Activated T-helper 2 cell treated with anti-CD3 and anti-CD28 coated beads, Interferon-gamma antibody, Interleukin-2, Interleukin-4, amounts not matched to agents 10 μg/mL and 5 μg/mL and 100 μg/mL, durations not matched to agents 14 hours and 24 hours and 36 hours (primary cell): Measurements from ENCODE around the gene FAM153A. TPM values are rescaled to one million over a fixed set of nuclear protein-coding genes. Genes with fewer than 3 reads are reported as not detected.
"Not testable (repeated sequence)": the region's sequence is repeated elsewhere in the genome, so short reads cannot be mapped to it uniquely, and the experiment has no call there.

ENCODE experiments used
- DNase-seq: peaks from one replicate; pipeline ENCODE4 v3.0.0; 2021; ENCODE audit warnings: low spot score
- H3K27ac Mint-ChIP-seq: one replicate; pipeline ENCODE4 v1.8.0; 2021; ENCODE audit warnings: mixed read lengths
- H3K27me3 Mint-ChIP-seq: one replicate; pipeline ENCODE4 v1.8.0; 2021; ENCODE audit warnings: low read depth, mixed read lengths
- H3K36me3 Mint-ChIP-seq: one replicate; pipeline ENCODE4 v1.8.0; 2021; ENCODE audit warnings: low read depth, mixed read lengths
- H3K4me1 Mint-ChIP-seq: one replicate; pipeline ENCODE4 v1.8.0; 2021; ENCODE audit warnings: low read depth, mixed read lengths
- H3K4me3 Mint-ChIP-seq: one replicate; pipeline ENCODE4 v1.8.0; 2021; ENCODE audit warnings: low read depth, mild to moderate bottlenecking, moderate library complexity, mixed read lengths
- H3K9me3 Mint-ChIP-seq: one replicate; pipeline ENCODE4 v1.8.0; 2021; ENCODE audit warnings: mixed read lengths
- intact Hi-C: fragments of 100-400 bp; cut with micrococcal nuclease; formaldehyde crosslinking; loops from one replicate; pipeline ENCODE4 v1.15.1; 2023
- total RNA-seq: library from RNA; stranded (reverse); gene quantifications from 2 replicates; pipeline ENCODE4 v1.2.3, GENCODE V29; 2022

Gene FAM153A
- 16.3 and 20.1 TPM in 2 replicates for total RNA-seq

- H3K4me3 Mint-ChIP-seq, result peak within 1 kb of the TSS; percentile 57
- H3K9me3 Mint-ChIP-seq, DNase-seq, H3K36me3 Mint-ChIP-seq, H3K4me1 Mint-ChIP-seq, H3K27me3 Mint-ChIP-seq, intact Hi-C loops, H3K27ac Mint-ChIP-seq: not testable (repeated sequence)
Measured at GRCh38 chr5:177782792-177783633, at the start of gene FAM153A. TSS of gene FAM153A (minus strand) at chr5:177782899.

- H3K4me1 Mint-ChIP-seq, H3K36me3 Mint-ChIP-seq, DNase-seq, H3K4me3 Mint-ChIP-seq, H3K9me3 Mint-ChIP-seq, intact Hi-C loops, H3K27me3 Mint-ChIP-seq, H3K27ac Mint-ChIP-seq: not testable (repeated sequence)
Measured at GRCh38 chr5:177832287-177832686, 49.6 kb upstream of the FAM153A start.

- intact Hi-C loops, H3K36me3 Mint-ChIP-seq, H3K4me3 Mint-ChIP-seq, H3K27me3 Mint-ChIP-seq, H3K4me1 Mint-ChIP-seq, DNase-seq, H3K9me3 Mint-ChIP-seq, H3K27ac Mint-ChIP-seq: not testable (repeated sequence)
Measured at GRCh38 chr5:177826073-177826472, 43.4 kb upstream of the FAM153A start.

- H3K4me3 Mint-ChIP-seq, H3K36me3 Mint-ChIP-seq, H3K4me1 Mint-ChIP-seq, DNase-seq, H3K9me3 Mint-ChIP-seq, H3K27ac Mint-ChIP-seq, H3K27me3 Mint-ChIP-seq, intact Hi-C loops: not testable (repeated sequence)
Measured at GRCh38 chr5:177824776-177825175, 42.1 kb upstream of the FAM153A start.

- H3K4me3 Mint-ChIP-seq, DNase-seq, H3K27me3 Mint-ChIP-seq, H3K36me3 Mint-ChIP-seq, intact Hi-C loops, H3K9me3 Mint-ChIP-seq, H3K4me1 Mint-ChIP-seq, H3K27ac Mint-ChIP-seq: not testable (repeated sequence)
Measured at GRCh38 chr5:177822489-177822888, 39.8 kb upstream of the FAM153A start.

GRCh38 chr5:177819664-177820063 is 37.0 kb upstream of the FAM153A start:
- H3K27me3 Mint-ChIP-seq, H3K9me3 Mint-ChIP-seq, H3K36me3 Mint-ChIP-seq, H3K4me3 Mint-ChIP-seq, intact Hi-C loops, DNase-seq, H3K4me1 Mint-ChIP-seq, H3K27ac Mint-ChIP-seq: not testable (repeated sequence)

GRCh38 chr5:177812814-177813425 is 30.2 kb upstream of the FAM153A start:
- H3K36me3 Mint-ChIP-seq, H3K4me1 Mint-ChIP-seq, H3K27me3 Mint-ChIP-seq, intact Hi-C loops, H3K4me3 Mint-ChIP-seq, H3K9me3 Mint-ChIP-seq, H3K27ac Mint-ChIP-seq, DNase-seq: not testable (repeated sequence)

GRCh38 chr5:177812160-177812743 is 29.6 kb upstream of the FAM153A start:
- intact Hi-C loops, H3K4me3 Mint-ChIP-seq, H3K4me1 Mint-ChIP-seq, DNase-seq, H3K9me3 Mint-ChIP-seq, H3K36me3 Mint-ChIP-seq, H3K27me3 Mint-ChIP-seq, H3K27ac Mint-ChIP-seq: not testable (repeated sequence)

- H3K27me3 Mint-ChIP-seq, H3K4me1 Mint-ChIP-seq, H3K27ac Mint-ChIP-seq, H3K4me3 Mint-ChIP-seq, H3K36me3 Mint-ChIP-seq, H3K9me3 Mint-ChIP-seq, intact Hi-C loops: not testable (repeated sequence)
- peak; percentile 26 for DNase-seq
Measured at GRCh38 chr5:177809209-177809913, 26.7 kb upstream of the FAM153A start.

GRCh38 chr5:177808420-177808819 is 25.7 kb upstream of the FAM153A start:
- DNase-seq, H3K36me3 Mint-ChIP-seq, H3K9me3 Mint-ChIP-seq, H3K4me3 Mint-ChIP-seq, H3K4me1 Mint-ChIP-seq, H3K27me3 Mint-ChIP-seq, intact Hi-C loops, H3K27ac Mint-ChIP-seq: not testable (repeated sequence)

- intact Hi-C loops, H3K27me3 Mint-ChIP-seq, H3K9me3 Mint-ChIP-seq, H3K4me3 Mint-ChIP-seq, H3K4me1 Mint-ChIP-seq, DNase-seq, H3K27ac Mint-ChIP-seq, H3K36me3 Mint-ChIP-seq: not testable (repeated sequence)
Measured at GRCh38 chr5:177807265-177807664, 24.6 kb upstream of the FAM153A start.

- H3K4me3 Mint-ChIP-seq, H3K4me1 Mint-ChIP-seq, H3K27ac Mint-ChIP-seq, H3K9me3 Mint-ChIP-seq, H3K27me3 Mint-ChIP-seq, H3K36me3 Mint-ChIP-seq, intact Hi-C loops, DNase-seq: not testable (repeated sequence)
Measured at GRCh38 chr5:177801427-177801826, 18.7 kb upstream of the FAM153A start.
